Measurements from ENCODE around the gene CAV1. TPM values are rescaled to one million over a fixed set of nuclear protein-coding genes. Genes with fewer than 3 reads are reported as not detected.
A peak's percentile ranks its signal among the peaks of the same experiment; 100 is the strongest.

CAV1 gene
- total RNA-seq, 2 experiments from 2014 or later, result 1.4 to 1.5 TPM

DNA sequence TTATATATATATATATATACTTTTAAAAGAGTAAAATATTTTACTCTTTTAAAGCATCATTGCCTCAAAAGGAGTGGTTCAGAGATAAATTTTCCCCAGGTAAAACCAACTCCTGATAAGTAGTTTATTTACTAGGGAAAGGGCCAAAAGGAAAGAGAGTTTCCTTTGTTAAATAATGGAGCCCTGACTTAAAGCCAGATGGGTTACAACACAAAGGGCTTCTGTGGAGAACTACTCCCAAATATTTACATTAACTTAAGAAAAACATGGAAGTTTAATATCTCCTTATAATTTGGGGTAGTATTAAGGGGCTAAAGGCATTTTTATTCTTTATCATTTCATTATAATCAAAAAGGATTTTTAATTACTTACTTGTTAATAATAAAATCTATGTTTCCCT, 8.5 kb upstream of the CAV1 start:
- no peaks in the 10 kb centered on the region for H3K9me3 Mint-ChIP-seq

DNA sequence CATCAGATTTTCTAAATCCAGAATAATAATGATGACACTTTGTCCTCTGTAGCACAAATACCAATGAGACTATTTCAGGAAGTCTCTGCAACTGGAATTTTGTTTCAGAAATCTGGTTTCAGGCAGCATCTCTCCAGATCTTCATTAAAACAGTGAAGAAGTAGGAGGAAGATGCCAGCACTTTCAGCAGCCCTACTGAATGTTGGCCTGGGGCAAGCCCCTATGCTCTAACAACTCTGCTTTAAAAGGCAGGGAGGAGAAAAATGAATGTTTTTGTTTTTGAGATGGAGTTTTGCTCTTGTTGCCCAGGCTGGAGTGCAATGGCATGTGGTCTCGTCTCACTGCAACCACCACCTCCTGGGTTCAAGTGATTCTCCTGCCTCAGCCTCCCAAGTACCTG, 7.2 kb upstream of the CAV1 start:
- no peak overlapping the region for H3K27ac Mint-ChIP-seq
- no peaks in the 10 kb centered on the region for H3K36me3 Mint-ChIP-seq

More for the DNA sequence above, 8.5 kb upstream of the CAV1 start:
- Mint-ChIP-seq H3K36me3 (no peaks in the 10 kb centered on the region), H3K4me3 (no peak overlapping the region), H3K27me3 (peaks cover 51% of the 10 kb centered on the region), H3K4me1 (peaks cover 10% of the 10 kb centered on the region), H3K27ac (no peak overlapping the region)
- DNase-seq, result no peak

DNA sequence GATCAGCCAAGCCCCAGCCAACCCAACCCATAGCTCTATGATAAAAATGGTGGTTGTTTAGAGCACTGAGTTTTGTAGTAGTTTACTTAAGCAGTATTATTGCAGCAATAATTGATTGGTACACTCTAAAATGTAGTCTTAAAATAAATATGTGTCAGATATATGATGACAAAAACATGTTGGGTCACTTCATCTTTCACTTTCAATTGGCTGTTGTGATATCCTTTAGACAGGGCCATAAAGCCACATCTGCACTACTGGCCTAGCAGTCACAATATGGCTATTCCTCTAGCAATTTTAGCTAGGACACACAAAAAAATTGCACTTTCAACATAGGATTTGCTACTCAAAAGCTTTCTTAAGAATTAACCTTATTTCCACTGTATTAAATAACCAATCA, 5.9 kb upstream of the CAV1 start:
- Mint-ChIP-seq H3K4me3 (no peak overlapping the region), H3K36me3 (no peaks in the 10 kb centered on the region), H3K27me3 (peaks cover 57% of the 10 kb centered on the region), H3K27ac (no peak overlapping the region), H3K4me1 (no peaks in the 10 kb centered on the region), H3K9me3 (no peaks in the 10 kb centered on the region)
- no peak for DNase-seq

More for the DNA sequence above, 7.2 kb upstream of the CAV1 start:
- peaks cover 54% of the 10 kb centered on the region for H3K27me3 Mint-ChIP-seq
- H3K4me3 Mint-ChIP-seq, result no peak overlapping the region
- no peaks in the 10 kb centered on the region for H3K4me1 Mint-ChIP-seq
- H3K9me3 Mint-ChIP-seq, result no peaks in the 10 kb centered on the region
- no peak for DNase-seq

DNA sequence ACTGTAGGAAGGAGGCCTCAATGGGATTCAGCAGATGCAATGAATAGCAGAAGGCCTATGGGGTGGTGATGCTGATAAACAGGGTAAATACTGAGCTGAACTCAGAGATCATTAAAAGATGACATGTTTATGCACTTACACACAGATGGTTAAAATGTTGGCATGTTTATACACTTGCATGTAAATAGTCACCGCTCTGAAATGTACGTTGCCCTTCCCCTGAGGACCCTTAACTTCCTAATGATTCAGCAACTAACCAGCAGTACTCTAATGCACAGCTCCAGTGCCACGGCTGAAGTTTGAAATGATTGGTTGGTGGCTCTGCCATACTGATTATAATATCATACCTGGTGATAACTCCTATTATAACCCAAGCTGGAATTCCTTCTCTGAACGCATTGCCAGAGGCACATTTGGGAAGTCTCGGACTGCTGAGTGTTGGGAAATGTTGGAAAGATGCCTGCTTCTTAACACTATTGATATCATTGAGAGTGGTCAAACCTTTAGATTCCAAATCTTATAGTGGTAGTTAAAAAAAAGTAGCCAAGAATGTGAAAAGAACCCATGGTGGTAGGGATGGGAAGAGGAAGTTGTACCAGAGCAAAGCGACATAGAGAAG, 3.7 kb upstream of the CAV1 start:
- Mint-ChIP-seq H3K4me3 (no peak overlapping the region), H3K9me3 (no peaks in the 10 kb centered on the region), H3K27me3 (peaks cover 64% of the 10 kb centered on the region), H3K4me1 (peaks cover 17% of the 10 kb centered on the region), H3K36me3 (no peaks in the 10 kb centered on the region), H3K27ac (no peak overlapping the region)
- no peak for DNase-seq

DNA sequence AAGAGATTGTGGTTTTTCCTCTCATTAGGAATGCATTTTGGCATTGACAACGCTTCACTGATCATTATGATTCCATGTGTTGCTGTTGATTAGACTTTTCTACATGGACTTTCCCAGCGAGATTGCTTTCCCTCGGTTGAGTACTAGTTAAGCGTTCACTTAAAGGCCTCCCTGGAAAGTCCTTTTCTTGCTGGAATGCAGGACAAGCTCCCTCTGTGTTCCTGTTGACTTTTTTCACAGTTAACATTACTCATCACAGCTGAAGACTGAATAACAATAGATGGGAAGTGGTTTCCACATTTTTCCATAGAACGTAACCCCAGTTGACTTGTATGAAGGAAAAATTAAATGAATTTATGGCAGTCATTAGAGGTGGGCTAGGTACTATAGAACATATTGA, 2.6 kb upstream of the CAV1 start:
- Mint-ChIP-seq H3K9me3 (no peaks in the 10 kb centered on the region), H3K27me3 (peaks cover 75% of the 10 kb centered on the region), H3K36me3 (no peaks in the 10 kb centered on the region), H3K4me1 (peaks cover 25% of the 10 kb centered on the region), H3K27ac (no peak overlapping the region), H3K4me3 (no peak overlapping the region)
- DNase-seq, result no peak

DNA sequence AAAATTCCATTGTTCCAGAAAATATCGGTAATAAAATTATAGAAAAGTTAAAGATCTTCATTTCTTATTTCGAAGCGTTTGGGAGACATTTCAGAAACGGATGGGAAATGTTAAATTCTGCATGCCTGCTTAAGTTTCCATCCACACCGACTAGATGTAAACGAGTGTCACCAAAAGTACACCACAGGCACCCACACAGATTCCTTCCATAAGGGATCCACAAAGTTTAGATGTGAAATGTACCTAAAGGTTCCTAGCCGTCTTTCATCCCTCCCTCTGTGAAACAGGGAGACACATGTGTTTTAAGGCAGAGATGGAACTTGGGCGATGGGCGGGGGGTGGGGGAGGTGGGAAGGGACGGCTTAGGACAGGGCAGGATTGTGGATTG, 621 bp upstream of the CAV1 start:
- Mint-ChIP-seq H3K4me3 (no peak overlapping the region), H3K9me3 (no peaks in the 10 kb centered on the region), H3K36me3 (no peaks in the 10 kb centered on the region), H3K27ac (no peak overlapping the region), H3K4me1 (peaks cover 28% of the 10 kb centered on the region), H3K27me3 (peaks cover 85% of the 10 kb centered on the region)
- no peak for DNase-seq

DNA sequence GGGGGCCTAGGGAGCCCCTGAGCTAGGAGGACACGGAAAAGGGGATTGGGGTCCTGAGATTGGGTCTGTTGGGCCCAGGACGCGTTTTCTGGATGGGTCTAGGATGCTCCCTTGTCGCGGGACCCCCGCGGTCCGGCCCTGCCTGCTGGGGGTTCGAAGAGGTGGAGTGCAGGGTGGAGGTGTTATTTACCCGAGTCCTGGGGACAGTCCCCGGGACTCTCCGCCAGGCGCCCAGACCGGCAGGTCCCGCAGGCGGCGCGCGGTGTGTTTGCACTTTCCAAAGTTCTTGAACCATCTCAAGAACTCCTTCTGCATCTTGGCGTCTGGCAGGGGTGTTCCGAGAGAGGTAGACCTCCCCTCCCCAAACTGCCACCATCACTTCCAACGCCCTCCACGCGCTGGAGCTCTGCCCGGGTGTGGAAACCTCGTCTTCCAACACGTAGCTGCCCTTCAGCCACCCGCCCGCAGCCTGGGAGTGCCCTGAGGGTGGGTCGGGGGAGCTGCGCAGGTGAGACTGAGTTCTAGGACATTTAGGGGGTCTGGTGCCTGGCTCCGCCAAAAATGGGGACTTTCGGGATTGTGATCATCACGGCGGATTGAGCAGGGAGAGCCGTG, 569 bp downstream of the CAV1 start:
- Mint-ChIP-seq H3K27ac (no peak overlapping the region), H3K9me3 (no peaks in the 10 kb centered on the region), H3K4me3 (peak overlapping the region; percentile 85), H3K36me3 (no peaks in the 10 kb centered on the region), H3K4me1 (peaks cover 28% of the 10 kb centered on the region), H3K27me3 (peaks cover 84% of the 10 kb centered on the region)
- peak; percentile 56 for DNase-seq

DNA sequence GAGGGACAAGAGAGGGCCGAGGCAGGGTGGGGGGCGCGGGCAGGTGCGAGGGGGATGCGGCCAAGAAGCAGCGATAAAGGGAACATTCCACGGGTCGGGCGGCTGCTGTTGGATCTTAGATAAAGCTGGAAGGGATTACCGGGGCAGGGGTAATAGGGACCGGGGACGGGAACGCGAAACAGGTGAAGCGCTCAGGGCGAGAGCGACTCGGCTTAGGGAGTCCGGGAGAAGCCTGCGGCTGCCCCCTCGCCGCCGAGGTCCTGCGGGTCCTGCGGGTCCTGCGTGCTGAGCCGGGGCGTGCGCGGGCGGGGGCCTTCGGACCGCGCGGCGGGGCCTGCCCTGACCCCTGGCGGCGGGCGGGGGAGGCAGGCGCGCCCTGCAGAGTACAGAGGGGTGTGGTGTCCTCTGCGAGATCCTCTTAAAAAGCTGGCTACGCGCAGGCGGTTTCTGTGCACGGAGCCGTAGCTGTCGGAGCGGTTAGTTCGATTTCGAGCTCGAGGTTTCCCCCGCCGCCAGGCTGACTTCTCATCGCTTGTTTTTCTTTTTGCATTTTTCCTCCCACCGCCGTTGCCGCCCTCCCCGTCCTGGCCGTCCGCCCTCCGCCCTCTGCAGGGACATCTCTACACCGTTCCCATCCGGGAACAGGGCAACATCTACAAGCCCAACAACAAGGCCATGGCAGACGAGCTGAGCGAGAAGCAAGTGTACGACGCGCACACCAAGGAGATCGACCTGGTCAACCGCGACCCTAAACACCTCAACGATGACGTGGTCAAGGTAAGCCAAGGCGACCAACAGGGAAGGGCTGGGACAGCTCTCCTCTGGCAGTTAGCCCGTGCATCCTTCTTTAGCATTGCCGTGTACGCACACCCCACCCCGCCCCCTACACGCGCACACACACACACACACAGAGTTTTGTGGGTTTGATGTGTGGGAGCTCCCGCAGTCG, 1.4 kb downstream of the CAV1 start:
- peak; percentile 78 for DNase-seq
- H3K4me1 Mint-ChIP-seq, result peaks cover 28% of the 10 kb centered on the region
- H3K27ac Mint-ChIP-seq, result no peak overlapping the region
- no peaks in the 10 kb centered on the region for H3K36me3 Mint-ChIP-seq
- H3K4me3 Mint-ChIP-seq, result peak overlapping the region; percentile 85
- H3K27me3 Mint-ChIP-seq, result peaks cover 81% of the 10 kb centered on the region
- H3K9me3 Mint-ChIP-seq, result no peaks in the 10 kb centered on the region

DNA sequence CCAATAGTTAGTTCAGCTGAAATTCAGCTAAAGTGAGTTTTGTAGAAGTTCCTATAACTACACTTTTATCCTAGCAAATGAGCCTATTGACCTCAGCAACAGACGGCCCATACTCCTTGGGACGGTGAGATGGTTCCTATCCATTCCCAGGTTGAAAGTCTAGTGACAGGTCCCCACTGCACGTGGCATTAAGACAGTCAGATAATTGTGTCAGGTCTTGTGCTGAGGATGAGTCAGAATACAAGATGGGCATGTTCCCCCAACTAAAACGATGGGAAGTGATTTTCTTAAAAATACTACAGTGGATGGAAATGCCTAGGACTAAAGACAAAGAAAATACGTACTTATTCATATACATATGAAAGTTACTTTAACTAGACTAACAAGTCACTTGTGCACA, 2.1 kb downstream of the CAV1 start:
- peak overlapping the region; percentile 79 for H3K4me3 Mint-ChIP-seq
- H3K36me3 Mint-ChIP-seq, result no peaks in the 10 kb centered on the region
- no peak overlapping the region for H3K27ac Mint-ChIP-seq
- H3K27me3 Mint-ChIP-seq, result peaks cover 79% of the 10 kb centered on the region
- peaks cover 28% of the 10 kb centered on the region for H3K4me1 Mint-ChIP-seq
- no peak for DNase-seq
- H3K9me3 Mint-ChIP-seq, result no peaks in the 10 kb centered on the region

DNA sequence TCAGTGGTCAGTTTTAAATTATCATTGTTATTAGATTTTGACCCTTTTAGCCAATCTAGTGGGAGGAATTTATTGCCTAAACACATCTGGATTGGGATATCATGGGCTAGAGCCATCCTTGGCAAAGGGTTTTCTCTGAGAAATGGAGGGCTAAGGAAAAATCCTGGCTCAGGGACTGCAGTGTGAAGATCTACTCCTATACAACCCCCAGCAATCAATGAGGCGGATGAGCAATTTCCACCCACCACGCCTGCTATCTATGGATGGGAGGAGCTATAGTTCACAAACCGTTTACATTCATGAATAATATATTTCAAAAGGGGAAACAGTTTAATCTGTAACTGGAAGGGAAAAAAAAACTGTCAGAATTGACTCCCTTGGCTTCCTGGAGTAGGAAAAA, 2.7 kb downstream of the CAV1 start:
- H3K27ac Mint-ChIP-seq, result no peak overlapping the region
- DNase-seq, result no peak
- H3K4me3 Mint-ChIP-seq, result no peak overlapping the region
- H3K9me3 Mint-ChIP-seq, result no peaks in the 10 kb centered on the region
- no peaks in the 10 kb centered on the region for H3K36me3 Mint-ChIP-seq
- H3K4me1 Mint-ChIP-seq, result peaks cover 28% of the 10 kb centered on the region
- H3K27me3 Mint-ChIP-seq, result peaks cover 76% of the 10 kb centered on the region

DNA sequence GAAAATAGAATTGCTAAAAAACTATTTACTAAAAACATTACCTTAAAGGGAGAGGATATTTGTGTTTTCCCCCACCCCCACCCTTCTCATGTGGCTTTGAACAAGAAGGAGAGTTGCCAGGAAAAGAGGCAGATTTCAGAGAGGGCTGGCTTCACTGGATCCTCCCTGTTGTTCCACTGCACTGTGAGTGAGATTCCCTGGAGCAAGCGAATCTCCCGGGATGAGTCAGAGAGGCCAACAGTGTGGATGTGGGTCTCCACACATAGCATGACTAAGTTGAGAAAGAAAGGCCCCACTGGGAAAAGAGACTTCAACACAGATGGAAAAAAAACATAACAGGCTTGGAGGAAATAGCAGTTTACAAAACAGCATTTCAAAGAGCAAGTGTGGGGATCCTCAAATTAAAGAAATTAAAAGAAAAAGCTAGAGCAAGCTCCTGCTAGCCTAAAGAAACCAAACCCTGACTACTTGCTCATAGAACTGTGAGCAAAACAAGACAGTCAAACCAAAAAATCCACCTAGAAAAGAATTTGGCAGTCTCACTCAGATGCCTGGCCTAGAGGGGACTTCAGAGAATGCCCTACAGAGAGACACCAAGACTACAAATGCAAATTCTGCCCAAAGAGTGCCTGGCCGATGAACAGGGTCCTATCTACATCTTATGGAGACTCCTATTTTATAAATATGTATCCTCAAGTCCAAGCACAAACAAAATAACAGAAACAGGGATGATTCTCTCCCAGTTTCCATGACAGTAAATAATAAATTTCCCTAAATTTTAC, 3.4 kb downstream of the CAV1 start:
- no peaks in the 10 kb centered on the region for H3K36me3 Mint-ChIP-seq
- no peak overlapping the region for H3K27ac Mint-ChIP-seq
- H3K4me1 Mint-ChIP-seq, result peaks cover 28% of the 10 kb centered on the region
- H3K4me3 Mint-ChIP-seq, result no peak overlapping the region
- DNase-seq, result no peak
- H3K9me3 Mint-ChIP-seq, result no peaks in the 10 kb centered on the region
- H3K27me3 Mint-ChIP-seq, result peaks cover 75% of the 10 kb centered on the region

DNA sequence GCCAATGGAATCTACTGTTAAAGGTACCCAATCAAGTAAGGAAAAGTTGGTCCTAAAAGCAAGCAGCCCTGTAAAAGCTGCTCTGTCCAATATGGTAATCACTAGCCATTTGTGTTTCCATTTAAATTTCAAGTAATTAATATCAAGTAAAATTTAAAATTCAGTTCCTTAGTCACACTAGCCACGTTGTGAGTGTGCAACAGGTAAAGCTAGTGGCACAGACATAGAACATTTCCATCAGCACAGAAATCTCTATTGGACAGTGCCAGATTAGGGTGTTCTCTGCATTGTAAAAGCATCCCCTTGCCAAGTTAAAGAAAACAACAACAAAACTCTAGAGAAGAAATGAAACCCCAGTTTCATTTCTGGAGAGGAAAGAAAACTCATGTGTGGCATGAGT, 4.4 kb downstream of the CAV1 start:
- Mint-ChIP-seq H3K36me3 (no peaks in the 10 kb centered on the region), H3K27me3 (peaks cover 70% of the 10 kb centered on the region), H3K27ac (no peak overlapping the region), H3K9me3 (no peaks in the 10 kb centered on the region), H3K4me1 (peaks cover 25% of the 10 kb centered on the region), H3K4me3 (no peak overlapping the region)
- no peak for DNase-seq

DNA sequence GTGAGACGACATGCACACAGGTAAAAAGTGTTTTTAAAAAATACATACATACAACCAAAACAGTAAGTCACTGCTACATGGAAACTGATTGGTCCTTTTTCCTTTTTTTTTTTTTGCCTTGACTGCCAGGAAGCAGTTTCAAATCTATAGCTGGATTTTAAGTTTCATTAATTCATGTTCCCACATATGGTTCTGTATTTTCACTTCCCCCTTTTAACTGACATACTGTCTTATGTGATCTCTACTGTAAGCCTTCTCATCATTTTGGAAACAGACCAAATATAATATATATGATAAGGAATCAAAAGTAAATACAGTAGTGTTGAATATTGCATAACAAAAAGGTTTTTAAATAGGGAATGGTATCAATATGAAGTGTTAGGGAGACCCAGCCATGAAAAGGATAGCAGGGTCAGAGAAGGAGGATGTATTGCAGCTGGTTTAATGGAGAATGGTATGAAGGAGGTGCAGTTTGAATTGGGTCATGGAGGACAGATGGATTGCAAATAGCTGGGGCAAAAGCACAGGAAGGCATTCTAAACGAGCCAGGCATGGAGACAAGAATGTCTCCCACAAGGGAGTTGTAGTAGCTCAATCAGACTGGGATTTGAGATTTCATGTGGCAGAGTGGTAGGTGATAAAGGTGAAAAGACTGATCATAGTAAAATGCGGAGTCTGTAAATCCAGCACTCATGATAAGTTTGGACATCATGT, 5.4 kb downstream of the CAV1 start:
- DNase-seq, result no peak
- peaks cover 61% of the 10 kb centered on the region for H3K27me3 Mint-ChIP-seq
- peaks cover 17% of the 10 kb centered on the region for H3K4me1 Mint-ChIP-seq
- no peak overlapping the region for H3K4me3 Mint-ChIP-seq
- no peak overlapping the region for H3K27ac Mint-ChIP-seq
- H3K36me3 Mint-ChIP-seq, result no peaks in the 10 kb centered on the region
- no peaks in the 10 kb centered on the region for H3K9me3 Mint-ChIP-seq

DNA sequence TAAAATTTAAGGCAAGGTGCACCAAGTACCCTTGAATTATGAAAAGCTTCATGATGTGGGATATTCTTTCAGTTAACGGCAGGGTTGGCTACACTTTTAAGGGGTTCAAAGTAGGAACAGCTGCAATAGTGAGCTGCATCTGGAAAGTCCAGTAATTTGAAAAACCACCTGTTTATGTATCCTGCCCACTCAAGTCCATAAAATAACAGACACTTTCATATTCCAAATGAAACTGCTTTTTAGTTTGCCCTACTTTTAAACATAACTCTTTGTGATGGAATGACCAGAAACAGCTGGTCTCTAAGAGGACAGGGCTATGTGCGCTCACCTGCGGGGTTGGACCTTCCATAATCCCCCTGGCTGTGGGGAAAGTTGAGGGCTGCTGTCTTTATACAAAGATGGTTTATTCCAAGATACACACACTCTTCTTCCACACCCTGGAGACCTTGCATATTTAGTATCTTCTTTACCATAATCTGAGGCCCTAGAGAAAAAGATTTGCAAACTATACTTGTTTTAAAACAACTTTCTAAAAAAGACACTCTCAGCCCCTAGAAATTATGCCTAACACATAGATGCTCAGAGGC, 7.4 kb downstream of the CAV1 start:
- Mint-ChIP-seq H3K27ac (no peak overlapping the region), H3K4me1 (peaks cover 3% of the 10 kb centered on the region), H3K27me3 (peaks cover 49% of the 10 kb centered on the region)

More for the DNA sequence above, 7.4 kb downstream of the CAV1 start:
- Mint-ChIP-seq H3K36me3 (no peaks in the 10 kb centered on the region), H3K9me3 (no peaks in the 10 kb centered on the region), H3K4me3 (no peak overlapping the region)
- no peak for DNase-seq

All from activated naive CD8-positive, alpha-beta T cell treated with anti-CD3 and anti-CD28 coated beads for 36 hours (primary cell).